Thymus (tissue), 11 donors: ENCODE data around the gene ADAMTS17. TPM values are rescaled to one million over a fixed set of nuclear protein-coding genes. Genes with fewer than 3 reads are reported as not detected.

Experiments used
- DNase-seq, 9 donors: peaks; one replicate each; pipeline ENCODE4 v3.0.0-alpha.2; 2013; ENCODE audit warnings: low spot score in 9 of 9, low read depth in 6 of 9, missing footprints in 1 of 9
- H3K27ac ChIP-seq, 2 donors: one replicate each; pipeline ENCODE4 v1.5.1; 2013; ENCODE audit warnings: control low read depth in 1 of 2, low read depth in 1 of 2, low read length in 1 of 2, mild to moderate bottlenecking in 1 of 2, moderate library complexity in 1 of 2
- H3K27me3 ChIP-seq, 2 donors: one replicate each; pipeline ENCODE4 v1.5.1; 2013; ENCODE audit warnings: low read length in 1 of 2; ENCODE audit not compliant: control insufficient read depth in 2 of 2, insufficient read depth in 1 of 2
- H3K36me3 ChIP-seq, 2 donors: one replicate each; pipeline ENCODE4 v1.5.1; 2013; ENCODE audit warnings: low read length in 1 of 2, mild to moderate bottlenecking in 1 of 2, moderate library complexity in 1 of 2; ENCODE audit not compliant: control insufficient read depth in 2 of 2, insufficient read depth in 2 of 2
- H3K4me1 ChIP-seq, 2 donors: one replicate each; pipeline ENCODE4 v1.5.1; 2013; ENCODE audit warnings: low read length in 2 of 2; ENCODE audit not compliant: control insufficient read depth in 2 of 2, insufficient read depth in 2 of 2
- H3K4me3 ChIP-seq, 2 donors: one replicate each; pipeline ENCODE4 v1.5.1; 2013; ENCODE audit warnings: low read length in 2 of 2, control low read depth in 1 of 2, mild to moderate bottlenecking in 1 of 2
- H3K9me3 ChIP-seq, 2 donors: one replicate each; pipeline ENCODE4 v1.5.1; 2013; ENCODE audit warnings: low read length in 1 of 2, mild to moderate bottlenecking in 1 of 2; ENCODE audit not compliant: control insufficient read depth in 2 of 2, insufficient read depth in 1 of 2
- WGBS: extraction: QIAGEN DNeasy Blood & Tissue Kit; methylation state at CpG from one replicate; pipeline ENCODE4 v1.1.7; 2013; 5-methylcytosine and 5-hydroxymethylcytosine counted together
- polyA plus RNA-seq: library from polyadenylated mRNA; stranded (reverse); fragments of 200-250 nt; gene quantifications from one replicate; pipeline ENCODE4 v1.2.3, GENCODE V29; 2013
- total RNA-seq: library from RNA; stranded (reverse); fragments of 120-200 nt; gene quantifications from one replicate; pipeline ENCODE4 v1.2.4, GENCODE V29; 2013
- donor health status: healthy.

Gene ADAMTS17
- total and polyA plus RNA-seq, 2 donors, result 5.6 to 10.4 TPM

DNA sequence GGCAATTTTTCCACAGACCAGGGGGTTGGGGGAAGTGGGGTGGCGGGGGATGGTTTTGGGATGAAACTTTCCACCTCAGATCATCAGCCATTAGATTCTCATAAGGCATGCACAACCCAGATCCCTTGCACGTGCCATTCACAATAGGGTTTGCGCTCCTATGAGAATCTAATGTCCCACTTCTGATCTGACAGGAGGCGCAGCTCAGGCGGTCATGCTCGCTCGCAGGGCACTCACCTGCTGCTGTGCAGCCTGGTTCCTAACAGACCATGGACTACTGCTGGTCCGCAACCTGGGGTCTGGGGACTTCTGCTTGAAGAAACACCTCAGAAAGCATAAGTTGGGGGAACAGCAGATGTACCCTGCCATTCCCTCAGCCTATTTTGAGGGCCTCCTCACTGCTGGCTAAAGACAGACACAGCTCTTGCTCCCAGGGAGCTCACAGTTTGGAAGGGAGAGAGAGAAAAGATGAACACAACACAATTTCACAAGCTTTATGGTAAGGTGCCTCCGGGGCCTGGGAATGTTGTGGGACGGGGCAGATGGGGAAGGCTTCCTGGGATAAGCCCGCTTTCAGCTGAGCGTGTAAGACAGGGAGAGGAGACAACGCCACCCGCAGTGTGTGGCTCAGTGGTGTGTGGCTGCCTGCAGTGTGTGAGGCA lies 285.2 kb downstream of the ADAMTS17 start:
- Histone ChIP-seq H3K4me3 (no peak overlapping the region), H3K4me1 (peaks cover 0 to 3% of the 10 kb centered on the region in 2 donors), H3K9me3 (peaks cover 0 to 1% of the 10 kb centered on the region in 2 donors), H3K27ac (no peak overlapping the region), H3K27me3 (no peaks in the 10 kb centered on the region), H3K36me3 (no peaks in the 10 kb centered on the region)
- no peak for DNase-seq
- 98% methylated on average over 14 of the region's 14 CpGs for WGBS

GRCh38 chr15:100055821-100056220 lies 286.0 kb downstream of the ADAMTS17 start:
- Histone ChIP-seq H3K9me3 (no peaks in the 10 kb centered on the region), H3K27ac (no peak overlapping the region), H3K4me1 (peaks cover 0 to 3% of the 10 kb centered on the region in 2 donors), H3K4me3 (no peak overlapping the region), H3K27me3 (no peaks in the 10 kb centered on the region), H3K36me3 (no peaks in the 10 kb centered on the region)
- DNase-seq, result no peak
- 90% methylated on average over 2 of the region's 2 CpGs for WGBS

DNA sequence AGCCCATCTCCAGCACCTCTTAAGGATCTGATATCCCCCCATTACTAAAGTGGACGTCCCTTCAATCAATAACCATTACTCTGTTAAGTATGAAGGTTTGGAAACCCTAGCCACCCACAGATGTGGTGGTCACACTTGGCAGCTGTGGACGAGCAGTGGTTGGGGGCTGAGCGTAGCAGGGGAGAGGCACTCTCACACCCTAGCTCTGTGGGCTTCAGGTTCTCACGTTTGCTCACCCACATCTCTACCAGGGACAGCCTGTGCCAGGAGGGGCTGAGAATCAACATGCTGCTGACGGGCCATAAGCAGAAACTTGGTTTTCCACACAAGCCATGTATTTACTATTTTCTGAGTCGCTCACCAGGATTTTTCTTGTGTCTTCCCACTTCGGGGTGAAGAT lies 287.2 kb downstream of the ADAMTS17 start:
- no peaks in the 10 kb centered on the region for H3K9me3 ChIP-seq
- 82% methylated on average over 7 of the region's 7 CpGs for WGBS

DNA sequence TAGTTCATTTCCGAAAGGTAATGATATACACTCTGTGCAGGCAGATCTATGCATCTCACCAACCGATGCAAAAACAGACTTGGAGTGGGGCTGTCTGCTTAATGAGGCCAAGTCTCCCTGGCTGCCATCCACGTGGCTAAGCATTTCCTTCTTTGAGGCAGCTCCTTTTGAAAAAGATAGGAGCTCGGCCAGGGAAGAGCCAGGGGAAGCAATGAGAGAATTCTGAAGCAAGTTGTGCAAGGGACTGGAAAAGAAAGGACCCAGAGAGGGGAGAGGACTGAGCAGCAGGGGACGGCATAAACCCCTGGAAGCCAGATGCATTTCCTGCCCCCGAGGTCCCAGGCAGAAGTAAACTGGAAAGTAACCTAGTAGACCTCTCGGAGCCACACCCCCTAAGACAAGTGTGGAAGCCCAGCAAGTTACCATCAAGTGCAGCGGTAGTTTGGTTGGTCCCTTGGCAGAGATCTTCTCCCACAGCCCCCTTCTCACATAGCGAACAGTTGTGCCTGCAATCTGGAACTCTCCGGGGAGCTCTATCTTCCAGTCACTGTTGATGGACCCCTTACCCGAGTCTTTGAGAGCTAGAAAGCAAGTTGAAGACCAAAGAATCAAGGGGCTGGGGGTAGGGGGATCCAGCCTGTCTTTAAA lies 288.2 kb downstream of the ADAMTS17 start:
- no peak for DNase-seq
- Histone ChIP-seq H3K27ac (no peak overlapping the region), H3K9me3 (no peaks in the 10 kb centered on the region), H3K4me3 (no peak overlapping the region), H3K4me1 (no peaks in the 10 kb centered on the region), H3K36me3 (no peaks in the 10 kb centered on the region), H3K27me3 (no peaks in the 10 kb centered on the region)
- 68% methylated on average over 11 of the region's 11 CpGs for WGBS

More for the DNA sequence above, 287.2 kb downstream of the ADAMTS17 start:
- H3K4me1 ChIP-seq, result no peaks in the 10 kb centered on the region
- H3K27me3 ChIP-seq, result no peaks in the 10 kb centered on the region
- DNase-seq, result no peak
- H3K27ac ChIP-seq, result no peak overlapping the region
- no peaks in the 10 kb centered on the region for H3K36me3 ChIP-seq
- H3K4me3 ChIP-seq, result no peak overlapping the region

DNA sequence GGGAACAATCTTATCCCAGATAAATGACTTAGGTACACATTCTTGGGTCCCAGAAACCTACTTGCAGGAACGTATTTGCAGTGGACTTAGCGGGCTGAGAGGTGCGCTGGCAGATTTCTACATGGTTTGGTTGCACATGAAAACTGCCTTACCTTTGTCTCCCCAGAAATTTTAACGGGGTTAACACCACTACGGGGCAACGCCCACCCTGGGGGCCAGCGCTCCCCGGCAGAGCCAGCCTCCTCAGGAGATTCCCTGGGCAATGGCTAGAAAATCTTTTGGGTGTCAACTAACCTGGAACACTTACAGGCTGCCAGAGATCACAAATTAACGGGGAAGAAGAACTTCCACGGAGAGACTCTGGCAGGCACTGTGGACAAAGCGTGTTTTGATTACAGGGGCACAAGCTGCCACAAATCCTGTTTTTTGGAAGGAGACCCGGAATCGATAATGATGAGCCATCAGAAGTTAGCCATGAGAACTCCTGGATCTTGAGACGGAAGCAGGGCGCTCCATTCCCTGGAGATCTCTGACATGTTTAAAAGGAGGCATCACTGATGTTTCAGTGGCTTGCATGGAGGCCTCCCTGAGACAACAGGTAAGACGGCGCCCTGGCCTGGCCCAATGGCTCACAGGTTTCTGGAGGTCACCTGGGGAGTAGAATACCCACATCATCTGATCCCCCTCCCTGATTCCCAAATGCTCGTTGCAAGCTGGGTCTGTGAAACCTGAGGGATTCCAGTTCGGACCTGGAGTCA lies 288.9 kb downstream of the ADAMTS17 start:
- H3K9me3 ChIP-seq, result no peaks in the 10 kb centered on the region
- 92% methylated on average over 19 of the region's 19 CpGs for WGBS
- no peak overlapping the region for H3K27ac ChIP-seq
- DNase-seq, result no peak
- H3K4me3 ChIP-seq, result no peak overlapping the region
- no peaks in the 10 kb centered on the region for H3K4me1 ChIP-seq
- H3K27me3 ChIP-seq, result no peaks in the 10 kb centered on the region
- H3K36me3 ChIP-seq, result no peaks in the 10 kb centered on the region

- no peaks in the 10 kb centered on the region for H3K9me3 ChIP-seq
- no peak for DNase-seq
- H3K4me1 ChIP-seq, result no peaks in the 10 kb centered on the region
- H3K4me3 ChIP-seq, result no peak overlapping the region
- H3K27me3 ChIP-seq, result no peaks in the 10 kb centered on the region
- no peak overlapping the region for H3K27ac ChIP-seq
- H3K36me3 ChIP-seq, result no peaks in the 10 kb centered on the region
- whole genome bisulfite sequencing, result 83% methylated on average over 19 of the region's 19 CpGs
Measured at GRCh38 chr15:100050877-100051786, 290.6 kb downstream of the ADAMTS17 start.

- H3K27ac ChIP-seq, result no peak overlapping the region
- no peaks in the 10 kb centered on the region for H3K4me1 ChIP-seq
- H3K9me3 ChIP-seq, result no peaks in the 10 kb centered on the region
- H3K27me3 ChIP-seq, result no peaks in the 10 kb centered on the region
- 90% methylated on average over 10 of the region's 10 CpGs for WGBS
- no peak for DNase-seq
- H3K4me3 ChIP-seq, result no peak overlapping the region
- H3K36me3 ChIP-seq, result no peaks in the 10 kb centered on the region
Measured at GRCh38 chr15:100049936-100050876, 291.6 kb downstream of the ADAMTS17 start.

DNA sequence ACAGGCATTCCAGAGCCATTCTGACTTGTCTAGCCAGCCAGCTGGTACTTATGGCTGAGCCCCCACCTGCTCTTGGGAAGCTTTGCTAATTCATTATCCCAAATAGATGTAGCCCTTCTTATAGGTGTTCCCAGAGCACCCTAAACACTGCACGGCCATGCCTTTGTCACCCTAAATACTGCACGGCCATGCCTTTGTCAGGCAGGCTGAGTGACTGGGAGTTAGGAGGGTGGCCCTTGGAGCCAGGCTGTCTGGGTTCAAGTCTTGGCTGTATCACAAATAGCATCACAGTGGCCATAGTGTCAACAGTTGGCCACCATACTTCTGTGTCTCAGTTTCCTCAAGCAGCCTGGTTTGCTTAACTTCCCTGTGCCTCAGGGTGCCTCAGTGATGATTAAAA lies 292.3 kb downstream of the ADAMTS17 start:
- H3K27ac ChIP-seq, result no peak overlapping the region
- H3K27me3 ChIP-seq, result no peaks in the 10 kb centered on the region
- H3K9me3 ChIP-seq, result no peaks in the 10 kb centered on the region
- no peaks in the 10 kb centered on the region for H3K36me3 ChIP-seq
- WGBS, result 97% methylated on average over 2 of the region's 2 CpGs
- H3K4me3 ChIP-seq, result no peak overlapping the region
- DNase-seq, result no peak
- no peaks in the 10 kb centered on the region for H3K4me1 ChIP-seq
